Activated T-cell treated with anti-CD3 and anti-CD28 coated beads, Interleukin-2, amount 50 U/mL, for 1 hour (primary cell): Measurements from ENCODE around the gene VPS13D.

ENCODE experiments used
- DNase-seq: peaks from one replicate; pipeline ENCODE4 v3.0.0-alpha.2; 2020

The VPS13D gene

GRCh38 chr1:12340544-12340930 lies 110.7 kb downstream of the VPS13D start:
- no peak for DNase-seq

- DNase-seq = no peak
Measured at GRCh38 chr1:12341667-12342066, 111.8 kb downstream of the VPS13D start.

GRCh38 chr1:12342401-12343003 lies 112.7 kb downstream of the VPS13D start:
- no peak for DNase-seq

- no peak for DNase-seq
Measured at GRCh38 chr1:12343823-12344487, 114.1 kb downstream of the VPS13D start.

GRCh38 chr1:12344596-12345349 lies 114.9 kb downstream of the VPS13D start:
- no peak for DNase-seq

GRCh38 chr1:12345350-12346217 lies 115.8 kb downstream of the VPS13D start:
- no peak for DNase-seq

- no peak for DNase-seq
Measured at GRCh38 chr1:12346483-12347151, 116.8 kb downstream of the VPS13D start.

- DNase-seq = no peak
Measured at GRCh38 chr1:12348113-12348512, 118.3 kb downstream of the VPS13D start.

- no peak for DNase-seq
Measured at GRCh38 chr1:12353981-12354380, 124.2 kb downstream of the VPS13D start.

GRCh38 chr1:12356004-12356890 lies 126.4 kb downstream of the VPS13D start:
- DNase-seq = no peak

- no peak for DNase-seq
Measured at GRCh38 chr1:12358499-12358898, 128.7 kb downstream of the VPS13D start.

GRCh38 chr1:12359359-12360133 lies 129.7 kb downstream of the VPS13D start:
- DNase-seq = no peak

GRCh38 chr1:12368646-12369045 lies 138.8 kb downstream of the VPS13D start:
- DNase-seq = no peak

GRCh38 chr1:12369258-12369657 lies 139.4 kb downstream of the VPS13D start:
- no peak for DNase-seq

- no peak for DNase-seq
Measured at GRCh38 chr1:12370333-12370975, 140.6 kb downstream of the VPS13D start.

GRCh38 chr1:12371053-12371452 lies 141.2 kb downstream of the VPS13D start:
- no peak for DNase-seq

- DNase-seq = no peak
Measured at GRCh38 chr1:12372180-12372579, 142.3 kb downstream of the VPS13D start.

- DNase-seq = no peak
Measured at GRCh38 chr1:12372761-12373160, 142.9 kb downstream of the VPS13D start.

- no peak for DNase-seq
Measured at GRCh38 chr1:12375133-12375829, 145.5 kb downstream of the VPS13D start.
